Activated naive CD8-positive, alpha-beta T cell treated with anti-CD3 and anti-CD28 coated beads for 36 hours (primary cell): ENCODE measurements around the gene IL3. TPM values are rescaled to one million over a fixed set of nuclear protein-coding genes. Genes with fewer than 3 reads are reported as not detected.

Experiments used
- DNase-seq: peaks from one replicate; pipeline ENCODE4 v3.0.0; 2021
- H3K27ac Mint-ChIP-seq: one replicate; pipeline ENCODE4 v1.8.0; 2022; ENCODE audit warnings: mild to moderate bottlenecking, moderate library complexity, mixed read lengths
- H3K27me3 Mint-ChIP-seq: one replicate; pipeline ENCODE4 v1.8.0; 2022; ENCODE audit warnings: mild to moderate bottlenecking, mixed read lengths
- H3K36me3 Mint-ChIP-seq: one replicate; pipeline ENCODE4 v1.8.0; 2021; ENCODE audit warnings: mild to moderate bottlenecking, mixed read lengths
- H3K4me1 Mint-ChIP-seq: one replicate; pipeline ENCODE4 v1.8.0; 2021; ENCODE audit warnings: mixed read lengths
- H3K4me3 Mint-ChIP-seq: one replicate; pipeline ENCODE4 v1.8.0; 2022; ENCODE audit warnings: mild to moderate bottlenecking, moderate library complexity, mixed read lengths
- H3K9me3 Mint-ChIP-seq: one replicate; pipeline ENCODE4 v1.8.0; 2022; ENCODE audit warnings: mixed read lengths
- total RNA-seq, 2 experiments: library from RNA; stranded (reverse); gene quantifications; one replicate each; pipeline ENCODE4 v1.2.3, GENCODE V29; 2021

Gene IL3
- total RNA-seq, 2 experiments from 2014 or later, result 0.20 to 0.49 TPM

DNA sequence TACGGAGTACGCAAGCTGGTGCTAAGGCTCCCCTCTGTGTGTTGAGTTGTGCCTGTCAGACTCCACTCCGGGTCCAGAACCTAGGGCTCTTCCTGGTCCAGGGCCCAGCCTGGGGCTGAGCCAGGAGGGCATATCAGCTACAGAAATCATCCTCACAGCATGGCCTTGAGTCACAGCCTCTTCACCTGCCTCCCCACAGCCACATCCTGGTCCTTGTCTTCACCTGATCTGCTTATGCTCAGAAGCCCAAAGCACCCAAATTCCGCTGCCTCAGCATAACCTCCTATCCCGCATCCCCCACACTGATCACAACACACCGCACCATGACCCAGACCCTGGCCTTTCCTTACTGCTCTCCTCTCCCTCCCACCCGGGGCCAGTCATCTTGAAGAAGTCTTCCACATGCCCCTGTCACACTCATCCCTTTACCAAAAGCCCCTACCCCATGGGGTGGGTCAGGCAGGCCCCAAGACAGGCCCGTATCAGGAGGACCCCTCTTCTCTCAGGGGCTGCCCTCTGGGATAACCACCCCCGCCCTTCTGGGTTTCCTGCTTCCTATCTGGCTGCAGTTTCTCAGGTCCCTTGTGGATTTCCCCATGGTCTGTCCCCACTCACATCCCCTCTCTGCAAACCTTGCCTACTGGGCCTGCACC is 1.3 kb upstream of the IL3 start:
- no peaks in the 10 kb centered on the region for H3K36me3 Mint-ChIP-seq
- H3K9me3 Mint-ChIP-seq, result peaks cover 1% of the 10 kb centered on the region
- DNase-seq, result no peak
- H3K4me1 Mint-ChIP-seq, result peaks cover 22% of the 10 kb centered on the region
- H3K27me3 Mint-ChIP-seq, result no peaks in the 10 kb centered on the region
- H3K27ac Mint-ChIP-seq, result no peak overlapping the region
- no peak overlapping the region for H3K4me3 Mint-ChIP-seq

DNA sequence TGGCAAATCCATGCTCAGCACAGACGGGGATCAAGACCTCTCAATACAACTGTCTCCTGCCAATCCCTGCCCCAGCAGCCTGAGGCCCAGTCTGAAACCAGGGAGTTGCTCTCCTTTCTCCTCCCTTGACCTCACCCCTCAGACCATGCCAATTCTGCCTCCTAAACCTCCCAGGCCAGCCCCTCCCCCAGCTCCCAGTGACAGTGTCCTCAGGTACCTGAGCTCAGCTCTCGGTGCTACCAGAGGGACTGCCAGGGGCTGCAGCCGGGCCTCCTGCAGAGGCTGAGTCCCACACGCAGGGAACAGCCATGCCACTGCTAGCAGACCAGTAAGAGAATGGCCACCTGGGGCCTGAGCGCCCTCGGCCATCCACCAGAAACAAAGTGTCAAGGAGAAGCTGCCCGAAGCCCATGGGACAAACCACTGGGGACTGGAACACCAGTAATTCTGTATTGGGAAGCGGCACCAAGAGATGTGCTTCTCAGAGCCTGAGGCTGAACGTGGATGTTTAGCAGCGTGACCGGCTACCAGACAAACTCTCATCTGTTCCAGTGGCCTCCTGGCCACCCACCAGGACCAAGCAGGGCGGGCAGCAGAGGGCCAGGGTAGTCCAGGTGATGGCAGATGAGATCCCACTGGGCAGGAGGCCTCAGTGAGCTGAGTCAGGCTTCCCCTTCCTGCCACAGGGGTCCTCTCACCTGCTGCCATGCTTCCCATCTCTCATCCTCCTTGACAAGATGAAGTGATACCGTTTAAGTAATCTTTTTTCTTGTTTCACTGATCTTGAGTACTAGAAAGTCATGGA is 557 bp upstream of the IL3 start:
- DNase-seq, result no peak
- Mint-ChIP-seq H3K4me1 (peaks cover 27% of the 10 kb centered on the region), H3K27me3 (no peaks in the 10 kb centered on the region), H3K36me3 (no peaks in the 10 kb centered on the region), H3K27ac (no peak overlapping the region), H3K4me3 (no peak overlapping the region), H3K9me3 (peaks cover 1% of the 10 kb centered on the region)

DNA sequence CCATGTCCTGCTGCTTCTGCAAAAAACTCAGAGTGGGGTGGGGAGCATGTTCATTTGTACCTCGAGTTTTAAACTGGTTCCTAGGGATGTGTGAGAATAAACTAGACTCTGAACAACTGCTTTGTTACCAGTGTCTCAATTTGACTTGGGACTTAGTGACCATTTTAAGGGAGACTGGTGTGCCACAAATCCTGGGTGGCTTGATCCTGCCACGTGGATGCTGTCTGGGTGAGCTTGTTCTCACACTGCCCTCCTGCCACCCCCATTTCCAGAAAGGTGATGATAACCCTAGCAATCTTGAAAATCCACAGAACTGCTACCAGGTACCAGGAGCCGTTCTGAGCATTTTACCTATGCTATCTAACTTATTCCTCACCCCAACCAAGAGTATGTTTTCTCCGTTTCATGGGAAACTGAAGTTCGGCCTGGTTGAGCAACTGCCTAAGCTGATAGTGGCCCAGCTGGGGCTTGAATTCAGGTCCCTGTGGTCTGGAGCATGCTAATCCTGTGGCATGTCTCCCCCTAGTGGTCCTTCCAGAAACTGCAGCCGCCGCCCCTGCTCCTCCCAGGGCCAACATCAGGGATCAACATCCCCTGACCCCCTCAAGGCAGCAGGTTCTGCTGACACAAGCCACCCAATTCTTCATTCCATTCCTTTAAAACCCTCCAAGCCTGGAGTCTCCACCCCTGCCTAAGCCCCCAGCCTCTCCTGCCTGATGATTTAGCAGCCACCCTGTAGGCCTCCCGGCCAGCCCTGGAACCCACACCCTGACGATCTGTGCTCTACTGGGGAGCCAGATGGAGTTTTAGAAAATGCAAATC is 2.8 kb downstream of the IL3 start:
- no peaks in the 10 kb centered on the region for H3K9me3 Mint-ChIP-seq
- peak overlapping the region; percentile 16 for H3K27ac Mint-ChIP-seq
- H3K36me3 Mint-ChIP-seq, result no peaks in the 10 kb centered on the region
- peak; percentile 76 for DNase-seq
- no peak overlapping the region for H3K4me3 Mint-ChIP-seq
- no peaks in the 10 kb centered on the region for H3K27me3 Mint-ChIP-seq
- H3K4me1 Mint-ChIP-seq, result peaks cover 25% of the 10 kb centered on the region

DNA sequence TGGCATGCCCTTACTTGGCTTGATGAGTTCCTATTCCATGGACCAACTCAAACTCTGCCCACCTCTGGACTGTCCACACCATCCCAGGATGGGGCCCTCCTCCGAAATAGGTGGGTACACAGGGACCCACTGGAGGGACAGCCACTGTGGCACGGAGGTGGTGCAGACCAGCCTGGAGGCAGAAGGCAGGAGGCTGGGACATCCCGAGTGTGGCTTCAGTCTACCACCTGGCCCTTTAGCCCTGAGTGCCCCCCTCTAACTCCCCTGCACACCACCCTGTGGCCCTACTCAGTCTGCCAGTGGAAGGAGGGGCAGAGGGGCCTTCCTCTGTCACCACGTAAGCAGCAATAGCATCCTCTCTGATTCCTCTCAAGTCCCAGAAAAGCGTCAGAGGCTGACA is 3.7 kb downstream of the IL3 start:
- H3K27ac Mint-ChIP-seq, result no peak overlapping the region
- H3K4me3 Mint-ChIP-seq, result no peak overlapping the region
- DNase-seq, result no peak
- H3K9me3 Mint-ChIP-seq, result no peaks in the 10 kb centered on the region
- H3K4me1 Mint-ChIP-seq, result peaks cover 25% of the 10 kb centered on the region
- no peaks in the 10 kb centered on the region for H3K27me3 Mint-ChIP-seq
- no peaks in the 10 kb centered on the region for H3K36me3 Mint-ChIP-seq

DNA sequence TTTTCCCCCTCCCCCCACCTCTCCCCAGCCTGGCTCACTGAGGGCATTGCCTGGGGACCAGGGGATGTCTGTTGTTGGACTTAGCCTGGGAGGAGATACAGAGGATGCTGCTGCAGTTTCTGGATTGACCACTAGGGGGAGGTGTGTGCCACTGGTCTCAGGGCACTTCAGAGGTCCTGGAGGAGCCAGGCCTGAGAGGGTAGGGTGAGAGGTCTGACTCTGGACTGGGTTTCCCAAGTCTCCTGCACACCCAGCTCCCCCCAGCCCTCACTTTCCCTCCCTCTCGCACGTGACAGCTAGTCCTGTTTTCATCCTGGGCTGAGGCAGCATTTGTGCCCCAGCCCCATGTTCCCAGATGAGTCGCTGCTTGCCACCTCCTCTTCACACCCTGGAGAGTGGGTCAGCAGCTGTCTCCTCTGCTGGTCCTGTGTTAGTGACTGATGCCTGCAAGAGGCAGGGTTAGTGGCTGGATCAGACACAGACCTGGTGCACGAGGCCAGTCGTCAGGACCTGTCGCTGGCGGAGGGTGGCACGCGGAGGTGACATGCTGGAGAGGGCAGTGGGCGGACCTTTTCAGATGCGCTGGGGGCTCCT is 4.4 kb downstream of the IL3 start:
- Mint-ChIP-seq H3K27ac (no peak overlapping the region), H3K36me3 (no peaks in the 10 kb centered on the region), H3K9me3 (no peaks in the 10 kb centered on the region)

DNA sequence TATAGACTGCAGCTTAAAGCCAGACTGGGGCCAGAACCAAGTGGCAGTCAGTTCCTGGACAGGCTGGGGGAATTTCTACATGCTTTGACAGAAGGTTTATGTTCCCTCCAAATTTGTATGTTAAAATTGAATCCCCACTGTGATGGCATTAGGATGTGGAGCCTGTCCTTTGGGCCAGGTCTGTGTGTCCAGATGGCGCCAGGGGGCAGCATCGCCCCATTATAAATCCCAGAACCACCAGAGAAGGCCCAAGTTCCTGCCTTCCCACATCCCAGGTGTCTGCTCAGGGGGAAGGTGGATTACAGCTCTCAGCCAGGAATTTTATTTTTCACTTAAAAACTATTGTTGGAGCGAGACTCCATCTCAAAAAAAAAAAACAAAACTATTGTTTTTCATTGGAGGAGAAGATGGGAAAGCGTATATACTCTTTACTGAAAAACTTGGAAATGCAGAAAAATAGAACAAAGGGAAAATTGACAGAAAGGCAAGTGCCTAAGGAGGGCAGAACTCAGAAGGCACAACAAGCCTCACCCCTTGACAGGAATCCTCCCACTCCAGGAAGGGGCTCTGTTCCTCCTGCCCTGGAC is 5.0 kb downstream of the IL3 start:
- DNase-seq, result peak; percentile 58
- Mint-ChIP-seq H3K4me1 (peaks cover 30% of the 10 kb centered on the region), H3K27me3 (no peaks in the 10 kb centered on the region), H3K27ac (peak overlapping the region; percentile 72), H3K9me3 (no peaks in the 10 kb centered on the region), H3K4me3 (no peak overlapping the region), H3K36me3 (no peaks in the 10 kb centered on the region)

More for the DNA sequence above, 4.4 kb downstream of the IL3 start:
- H3K4me3 Mint-ChIP-seq, result no peak overlapping the region
- H3K4me1 Mint-ChIP-seq, result peaks cover 25% of the 10 kb centered on the region
- no peaks in the 10 kb centered on the region for H3K27me3 Mint-ChIP-seq
- DNase-seq, result peak; percentile 75

DNA sequence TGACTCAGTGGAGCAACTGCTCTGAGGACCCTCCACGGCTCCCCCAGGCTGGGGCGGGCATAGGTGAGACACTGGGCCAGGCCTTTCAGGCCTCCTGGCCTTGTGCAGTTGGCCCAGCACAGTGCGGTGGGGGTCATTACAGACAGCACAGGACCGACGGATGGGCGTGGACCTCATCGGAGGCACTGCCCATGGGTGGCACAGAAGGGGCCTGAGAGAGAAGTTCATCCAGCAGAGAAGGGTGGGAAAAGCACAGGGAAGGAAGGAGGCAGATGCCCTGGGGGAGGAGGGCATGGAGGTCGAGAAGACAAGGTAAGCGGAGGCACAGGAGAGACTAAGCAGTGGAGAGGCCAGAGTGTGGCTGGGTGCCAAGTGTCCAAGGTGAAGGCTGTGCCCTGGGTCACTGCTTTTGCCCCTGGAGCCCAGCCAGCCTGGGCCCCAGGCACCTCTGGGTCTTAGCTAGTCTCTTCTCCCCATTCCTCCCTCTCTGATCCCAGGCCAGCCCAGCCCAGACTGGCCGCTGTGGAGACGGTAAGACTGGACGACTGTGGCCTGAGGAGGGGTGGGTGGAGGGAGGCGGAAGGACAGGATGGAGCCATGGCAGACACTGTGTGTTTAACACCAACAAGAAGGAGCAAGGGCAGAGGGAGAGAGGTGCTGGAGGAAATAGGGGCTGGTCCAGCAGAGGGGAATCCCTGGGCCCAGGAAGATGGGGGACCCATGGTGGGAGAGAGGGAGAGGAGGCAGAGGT is 5.7 kb downstream of the IL3 start:
- Mint-ChIP-seq H3K36me3 (no peaks in the 10 kb centered on the region), H3K4me3 (no peak overlapping the region), H3K4me1 (peaks cover 36% of the 10 kb centered on the region), H3K27me3 (no peaks in the 10 kb centered on the region), H3K9me3 (no peaks in the 10 kb centered on the region), H3K27ac (peak overlapping the region; percentile 78)
- no peak for DNase-seq

DNA sequence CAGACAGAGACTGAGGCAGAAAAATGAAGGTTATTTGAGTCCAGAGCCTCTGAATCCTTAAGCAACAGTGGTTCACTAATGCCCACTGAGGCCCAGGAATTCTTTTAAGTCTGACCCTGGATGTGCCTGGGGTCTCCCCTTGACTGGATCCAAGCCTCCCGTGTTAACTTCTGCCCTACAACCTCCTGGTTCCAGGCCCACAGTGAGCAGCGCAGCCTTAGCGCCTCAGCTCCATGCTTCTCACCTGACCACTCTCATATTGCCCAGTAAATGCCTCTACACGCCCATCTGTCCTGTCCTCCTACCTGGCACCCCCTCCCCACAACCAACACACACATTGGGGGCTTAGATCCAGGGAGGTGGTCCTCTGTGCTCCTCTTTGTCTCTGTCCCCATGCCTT is 6.4 kb downstream of the IL3 start:
- no peaks in the 10 kb centered on the region for H3K27me3 Mint-ChIP-seq
- peaks cover 40% of the 10 kb centered on the region for H3K4me1 Mint-ChIP-seq
- H3K36me3 Mint-ChIP-seq, result no peaks in the 10 kb centered on the region
- H3K4me3 Mint-ChIP-seq, result no peak overlapping the region
- H3K27ac Mint-ChIP-seq, result no peak overlapping the region
- H3K9me3 Mint-ChIP-seq, result no peaks in the 10 kb centered on the region
- DNase-seq, result no peak

DNA sequence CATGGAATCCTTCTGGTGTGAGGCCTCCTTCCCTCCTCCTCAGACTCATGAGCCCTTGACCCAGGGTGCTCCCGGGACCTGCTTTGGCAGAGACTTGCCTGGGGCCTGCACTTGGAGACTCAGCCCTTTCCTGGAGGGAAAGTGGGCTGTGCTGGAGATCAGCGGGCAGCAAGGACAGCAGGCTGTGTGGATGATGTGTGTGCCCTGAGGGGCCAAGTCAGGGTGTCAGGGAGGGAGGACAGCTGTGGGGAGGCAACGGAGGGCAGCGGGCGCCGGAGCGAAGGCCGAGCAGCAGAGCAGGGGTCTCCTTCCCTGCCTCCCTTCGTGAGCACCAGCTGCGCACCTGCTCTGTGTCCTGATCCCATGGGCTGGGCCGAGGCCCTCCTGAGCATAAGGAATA is 7.0 kb downstream of the IL3 start:
- Mint-ChIP-seq H3K27me3 (no peaks in the 10 kb centered on the region), H3K27ac (no peak overlapping the region), H3K4me1 (peaks cover 42% of the 10 kb centered on the region), H3K4me3 (no peak overlapping the region), H3K9me3 (no peaks in the 10 kb centered on the region), H3K36me3 (no peaks in the 10 kb centered on the region)
- no peak for DNase-seq

DNA sequence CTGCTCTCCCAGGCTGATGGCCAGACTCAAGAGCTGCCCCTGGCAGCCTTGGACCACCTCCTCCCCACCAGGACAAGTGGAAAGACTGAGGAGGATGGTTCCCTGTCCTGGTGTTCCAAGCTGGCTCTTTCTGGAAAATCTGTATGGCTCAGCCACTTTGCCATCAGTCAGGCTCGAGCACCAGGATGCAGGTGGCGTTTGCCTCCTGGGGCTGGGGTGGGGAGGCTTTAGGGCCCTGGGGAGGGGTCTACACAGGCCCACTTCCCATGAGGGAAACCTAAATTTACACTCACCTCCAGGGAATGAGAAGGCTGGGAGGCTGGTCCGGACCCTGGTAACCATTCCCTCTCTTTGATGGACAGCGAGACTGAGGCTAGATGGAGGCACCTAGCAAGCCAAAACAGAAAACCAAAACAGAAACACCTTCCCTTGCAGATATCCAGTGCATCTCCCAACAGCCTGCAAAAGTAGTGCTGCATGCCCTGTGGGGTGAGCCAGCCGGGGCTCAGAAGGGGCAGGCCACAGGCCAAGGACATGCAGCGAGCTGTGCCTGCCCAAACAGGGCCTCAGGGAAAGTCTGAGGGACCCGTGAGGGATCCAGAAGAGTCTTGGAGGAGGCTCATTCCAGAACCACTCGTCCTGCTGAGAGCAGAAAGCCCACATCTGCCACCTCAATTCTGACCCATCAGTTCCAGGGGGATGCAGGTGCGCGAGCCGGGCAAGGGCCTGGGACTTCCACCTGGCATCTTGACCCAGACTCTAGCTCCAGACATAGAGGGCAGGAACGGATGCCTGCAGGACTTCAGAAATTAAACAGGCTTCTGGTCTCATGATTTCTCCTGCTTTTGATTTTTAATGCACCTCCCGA is 7.7 kb downstream of the IL3 start:
- Mint-ChIP-seq H3K27me3 (no peaks in the 10 kb centered on the region), H3K36me3 (no peaks in the 10 kb centered on the region), H3K9me3 (no peaks in the 10 kb centered on the region), H3K27ac (no peak overlapping the region), H3K4me1 (peaks cover 48% of the 10 kb centered on the region), H3K4me3 (no peak overlapping the region)
- DNase-seq, result no peak

DNA sequence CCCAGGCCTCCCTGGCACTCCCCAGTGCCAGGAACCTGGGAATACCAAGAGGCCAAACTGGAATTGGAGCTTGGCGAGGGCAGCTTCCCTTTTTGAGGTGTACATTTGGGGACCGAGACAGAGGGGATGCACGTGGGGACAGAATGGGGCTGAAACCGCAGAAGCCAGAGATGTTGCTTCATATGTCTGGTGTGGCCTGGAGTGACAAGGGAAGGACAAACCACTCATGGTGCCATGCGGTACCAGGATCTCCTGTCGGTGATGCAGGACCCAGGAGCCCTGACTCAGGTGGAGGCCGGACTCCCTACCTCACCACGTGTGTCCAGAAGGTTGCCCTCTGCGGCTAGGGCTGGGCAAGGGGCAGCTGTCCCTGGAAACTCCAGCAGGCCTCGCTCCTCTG is 9.1 kb downstream of the IL3 start:
- Mint-ChIP-seq H3K27me3 (no peaks in the 10 kb centered on the region), H3K27ac (no peak overlapping the region), H3K9me3 (no peaks in the 10 kb centered on the region), H3K4me3 (no peak overlapping the region), H3K4me1 (peaks cover 45% of the 10 kb centered on the region), H3K36me3 (peaks cover 6% of the 10 kb centered on the region)
- DNase-seq, result no peak

DNA sequence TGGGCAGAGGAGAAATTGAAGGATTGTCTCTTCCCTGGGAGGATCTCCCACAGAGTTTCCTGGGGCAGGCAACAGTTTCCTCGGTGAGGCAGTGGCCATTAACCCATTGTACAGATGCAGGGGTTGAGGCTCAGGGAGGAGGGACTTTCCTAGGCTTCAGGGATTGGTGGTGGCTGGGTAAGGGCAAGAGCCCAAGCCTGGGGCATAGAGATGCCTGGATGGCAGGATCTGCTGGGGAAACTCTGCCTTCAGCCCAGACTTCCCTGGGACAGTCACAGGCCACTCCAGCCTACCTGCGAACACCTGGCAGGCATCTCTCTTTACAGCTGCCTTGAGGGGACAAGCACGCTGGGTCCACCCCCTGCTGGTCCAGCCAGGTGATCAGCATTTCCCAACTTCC is 9.5 kb downstream of the IL3 start:
- no peak overlapping the region for H3K4me3 Mint-ChIP-seq
- peaks cover 41% of the 10 kb centered on the region for H3K4me1 Mint-ChIP-seq

DNA sequence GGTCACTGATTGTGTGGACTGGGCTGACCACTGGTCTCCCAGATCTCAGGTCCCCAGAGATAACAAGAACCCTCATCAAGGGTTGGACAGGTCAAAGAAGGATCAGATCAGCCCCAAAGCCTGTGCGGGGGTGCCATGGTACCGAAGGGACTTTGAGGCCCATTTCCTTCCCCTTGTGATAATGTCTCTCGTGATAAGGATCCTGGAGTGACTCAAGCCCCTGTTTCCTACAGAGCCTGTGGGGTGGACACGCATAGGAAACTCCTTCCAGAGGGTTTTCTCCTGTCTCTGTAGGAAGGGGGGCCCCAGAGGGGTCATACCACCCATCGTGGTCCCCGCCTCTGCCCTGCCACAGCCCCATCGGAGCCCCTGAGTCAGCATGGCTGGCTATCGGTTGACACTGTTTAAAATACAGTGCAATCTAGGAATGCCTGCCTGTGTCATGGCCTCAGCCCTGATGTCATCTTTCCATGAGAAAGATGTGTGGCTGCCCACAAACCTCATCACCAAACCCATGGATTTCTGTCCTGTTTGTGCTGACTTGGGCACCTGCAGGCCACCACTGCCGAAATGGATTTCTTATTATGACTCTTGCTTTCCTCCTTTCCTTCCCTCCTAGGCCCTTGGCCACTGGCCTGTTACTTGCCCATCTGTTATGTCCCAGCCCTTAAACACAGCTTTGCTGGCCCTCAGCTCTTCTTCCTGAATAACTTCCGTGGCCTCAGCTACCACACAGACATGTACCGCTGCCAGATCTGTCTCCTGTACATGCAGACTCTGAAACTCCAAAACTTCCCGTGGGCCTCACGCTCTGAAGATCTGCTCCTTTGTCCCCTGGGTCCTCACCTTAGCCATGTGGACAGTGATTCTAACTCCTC is 10.2 kb downstream of the IL3 start:
- DNase-seq, result peak; percentile 68
- Mint-ChIP-seq H3K27ac (peak overlapping the region; percentile 76), H3K4me3 (no peak overlapping the region), H3K27me3 (no peaks in the 10 kb centered on the region), H3K9me3 (no peaks in the 10 kb centered on the region), H3K4me1 (peaks cover 40% of the 10 kb centered on the region), H3K36me3 (peaks cover 16% of the 10 kb centered on the region)

More for the DNA sequence above, 9.5 kb downstream of the IL3 start:
- Mint-ChIP-seq H3K27me3 (no peaks in the 10 kb centered on the region), H3K9me3 (no peaks in the 10 kb centered on the region), H3K36me3 (peaks cover 9% of the 10 kb centered on the region), H3K27ac (peak overlapping the region; percentile 76)
- no peak for DNase-seq
